GM12873 (cell line): ENCODE measurements around the gene RELN.

Experiments used
- TF ChIP-seq, protein P1 (sequence below): IDR thresholded peaks from 2 replicates; pipeline ENCODE4 v1.5.1; 2012; ENCODE audit warnings: low read depth, mild to moderate bottlenecking, moderate library complexity, low read length, control low read depth; ENCODE audit not compliant: insufficient read depth; ENCODE audit errors: missing control alignments

The RELN gene

DNA sequence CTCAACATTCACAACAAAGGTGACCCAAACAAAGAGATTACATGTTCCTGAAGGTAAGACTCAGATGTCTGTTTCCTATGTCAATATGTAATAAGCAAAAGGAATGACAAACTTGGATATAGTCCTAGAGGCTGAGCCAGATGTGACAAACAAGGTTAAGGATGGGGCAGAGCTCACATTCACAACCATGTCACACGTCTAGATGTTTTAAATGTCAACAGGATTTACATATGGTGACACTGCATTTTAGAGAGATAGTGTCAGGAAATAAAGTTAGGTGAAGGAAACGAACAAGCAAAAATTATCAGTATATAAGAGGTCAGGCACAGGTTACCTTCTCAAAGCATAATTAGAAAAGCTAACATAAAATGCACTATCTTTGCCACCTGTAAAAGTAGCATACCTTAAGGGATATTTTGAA is 8.4 kb downstream of the RELN start:
- TF ChIP-seq, protein P1, sequence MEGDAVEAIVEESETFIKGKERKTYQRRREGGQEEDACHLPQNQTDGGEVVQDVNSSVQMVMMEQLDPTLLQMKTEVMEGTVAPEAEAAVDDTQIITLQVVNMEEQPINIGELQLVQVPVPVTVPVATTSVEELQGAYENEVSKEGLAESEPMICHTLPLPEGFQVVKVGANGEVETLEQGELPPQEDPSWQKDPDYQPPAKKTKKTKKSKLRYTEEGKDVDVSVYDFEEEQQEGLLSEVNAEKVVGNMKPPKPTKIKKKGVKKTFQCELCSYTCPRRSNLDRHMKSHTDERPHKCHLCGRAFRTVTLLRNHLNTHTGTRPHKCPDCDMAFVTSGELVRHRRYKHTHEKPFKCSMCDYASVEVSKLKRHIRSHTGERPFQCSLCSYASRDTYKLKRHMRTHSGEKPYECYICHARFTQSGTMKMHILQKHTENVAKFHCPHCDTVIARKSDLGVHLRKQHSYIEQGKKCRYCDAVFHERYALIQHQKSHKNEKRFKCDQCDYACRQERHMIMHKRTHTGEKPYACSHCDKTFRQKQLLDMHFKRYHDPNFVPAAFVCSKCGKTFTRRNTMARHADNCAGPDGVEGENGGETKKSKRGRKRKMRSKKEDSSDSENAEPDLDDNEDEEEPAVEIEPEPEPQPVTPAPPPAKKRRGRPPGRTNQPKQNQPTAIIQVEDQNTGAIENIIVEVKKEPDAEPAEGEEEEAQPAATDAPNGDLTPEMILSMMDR, result no peak

DNA sequence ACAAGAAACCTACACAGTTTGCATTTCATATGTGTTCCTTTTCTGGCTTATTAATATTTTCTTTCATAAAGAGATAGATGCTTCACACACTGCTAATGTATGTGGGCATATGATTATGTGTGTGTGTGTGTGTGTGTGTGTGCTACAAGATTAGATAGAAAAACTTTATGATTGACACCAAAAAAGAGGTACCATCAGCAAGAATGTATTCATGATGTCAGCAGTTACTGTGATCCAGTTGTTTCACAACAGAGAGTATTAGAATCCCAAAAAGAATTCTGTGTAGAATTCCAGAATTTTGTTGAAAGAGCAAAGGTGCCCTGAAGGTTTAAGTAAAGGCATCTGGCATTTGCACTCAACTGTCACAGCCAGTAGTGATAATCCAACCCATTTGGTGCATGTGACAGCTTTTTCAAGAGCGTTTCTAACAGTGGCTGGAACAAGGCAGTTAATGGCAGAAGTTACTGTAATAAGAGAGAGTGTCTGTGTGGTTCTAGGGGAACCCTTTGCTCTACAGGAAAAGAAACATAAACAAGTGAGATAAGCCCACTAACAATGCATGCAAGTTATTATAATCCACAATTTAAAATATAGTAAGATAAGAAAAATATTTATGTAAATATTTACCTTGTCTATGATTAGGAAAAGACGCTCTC is 16.6 kb downstream of the RELN start:
- TF ChIP-seq, protein P1, result no peak

DNA sequence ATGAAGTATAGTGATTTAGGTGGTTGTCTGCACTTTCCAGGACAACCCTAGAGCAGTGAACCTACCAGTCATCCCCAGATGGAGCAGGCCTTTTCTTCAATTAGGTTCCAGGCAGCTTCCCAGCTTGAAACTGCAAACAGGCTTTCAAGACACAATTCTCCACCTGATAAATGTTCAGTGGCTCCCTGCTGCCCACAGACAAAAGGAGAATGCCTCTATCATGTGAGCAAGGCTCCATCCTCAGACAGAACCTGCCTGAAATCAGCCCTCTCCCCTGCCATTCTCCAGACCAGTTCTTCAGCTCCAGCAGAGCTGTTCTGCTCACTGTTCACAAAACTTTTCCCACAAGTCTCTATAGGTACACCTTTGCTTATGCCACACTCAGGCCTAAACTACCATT is 22.1 kb downstream of the RELN start:
- TF ChIP-seq, protein P1, result no peak

DNA sequence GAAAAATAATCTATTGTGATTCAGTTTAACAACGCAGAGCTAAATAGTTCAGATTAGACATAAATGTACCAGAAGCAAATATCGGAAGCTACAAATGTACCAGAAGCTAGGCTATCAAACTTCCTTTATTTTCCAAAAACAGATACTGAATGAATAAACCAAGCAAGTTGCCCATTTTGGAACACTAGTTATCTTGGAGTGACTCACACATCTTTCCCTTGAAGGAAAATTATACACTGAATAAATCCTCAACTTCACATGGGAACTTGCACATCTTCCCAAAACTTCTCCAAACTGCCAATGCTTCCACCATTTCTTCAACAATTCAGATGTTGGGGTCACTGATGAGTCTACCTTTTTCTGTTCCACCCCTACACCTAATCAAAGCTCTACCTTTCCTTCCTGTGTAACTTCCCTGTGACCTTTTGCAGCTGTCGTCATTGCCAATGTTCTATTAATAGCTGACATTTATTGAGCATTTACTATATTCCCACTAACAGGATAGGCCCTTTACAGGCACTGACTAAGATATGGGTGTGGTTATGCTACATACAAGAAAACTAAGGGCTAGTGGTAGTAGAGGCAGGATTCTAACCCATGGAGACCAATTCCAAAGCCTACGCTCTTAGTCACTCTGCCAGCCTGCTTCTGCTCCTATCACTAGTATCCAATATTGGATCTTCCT is 22.7 kb downstream of the RELN start:
- TF ChIP-seq, protein P1, result no peak

DNA sequence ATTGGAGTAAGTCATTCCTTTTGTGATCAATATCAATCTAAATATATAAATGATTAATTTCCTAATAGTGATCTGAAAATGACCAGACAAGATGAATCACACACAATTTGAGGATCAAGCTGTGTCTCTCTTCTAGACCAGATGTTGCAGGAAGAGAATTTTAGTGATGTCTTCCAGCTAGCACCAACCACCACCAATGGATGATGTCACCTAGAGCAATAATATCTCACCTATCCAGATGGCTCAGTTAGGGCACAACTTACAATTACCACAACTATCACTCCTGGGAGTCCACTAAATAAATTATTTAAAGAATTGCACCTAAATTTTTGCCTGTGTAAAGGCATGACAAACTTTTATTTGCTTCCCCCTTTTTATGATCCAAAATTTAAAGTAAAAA is 25.2 kb downstream of the RELN start:
- TF ChIP-seq, protein P1, result no peak

DNA sequence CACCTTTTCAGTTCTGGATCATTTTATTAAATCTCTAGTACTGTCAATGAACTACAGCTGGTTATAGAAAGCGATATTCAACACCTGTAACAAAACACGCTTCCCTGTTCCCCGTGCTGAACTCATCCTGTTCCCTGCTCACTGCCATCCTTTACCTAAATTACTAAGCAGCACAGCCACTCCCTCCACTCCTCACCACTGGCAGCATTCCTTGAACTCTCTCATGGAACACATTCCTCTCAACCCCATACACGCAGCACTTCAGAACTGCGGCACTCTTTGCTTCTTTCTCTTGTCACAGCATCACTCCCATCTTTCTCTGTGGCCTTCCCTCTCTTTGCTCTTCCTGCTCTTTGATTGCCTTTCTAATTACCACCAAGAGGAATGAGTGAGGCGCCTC is 27.4 kb downstream of the RELN start:
- TF ChIP-seq, protein P1, result no peak

DNA sequence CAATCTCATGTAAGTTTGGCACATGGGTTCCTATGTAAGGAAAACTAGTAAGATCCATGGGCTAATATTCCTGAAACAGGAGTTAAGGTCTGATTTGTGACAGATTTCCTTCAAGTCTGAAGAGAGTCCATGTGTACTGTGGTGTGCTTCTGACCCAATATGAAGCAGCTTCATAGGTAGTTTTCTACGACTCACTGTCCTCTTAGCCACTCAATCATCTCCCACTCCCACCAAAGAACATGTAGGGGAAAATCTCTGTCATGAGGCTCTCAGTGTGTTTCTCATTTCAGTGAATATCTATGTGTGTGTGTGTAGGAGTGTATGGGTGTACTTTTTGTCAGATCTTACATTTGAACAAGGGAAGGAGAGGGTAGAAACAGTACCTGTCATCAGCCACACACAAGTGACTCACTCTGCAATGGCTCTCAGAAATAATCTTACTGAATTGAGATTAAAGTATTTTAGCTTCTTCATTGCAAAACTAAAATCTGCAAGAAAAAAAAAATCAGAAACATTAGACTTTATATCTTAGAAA is 31.1 kb downstream of the RELN start:
- TF ChIP-seq, protein P1, result no peak
